HG02588 (cell line): ENCODE measurements around the gene NFATC2.

ENCODE experiments used
- ATAC-seq: cut with Tn5 transposase; IDR thresholded peaks from one replicate; pipeline ENCODE4 v1.9.1; 2021; ENCODE audit warnings: mild to moderate bottlenecking, moderate library complexity; ENCODE audit not compliant: unreplicated experiment

The NFATC2 gene

DNA sequence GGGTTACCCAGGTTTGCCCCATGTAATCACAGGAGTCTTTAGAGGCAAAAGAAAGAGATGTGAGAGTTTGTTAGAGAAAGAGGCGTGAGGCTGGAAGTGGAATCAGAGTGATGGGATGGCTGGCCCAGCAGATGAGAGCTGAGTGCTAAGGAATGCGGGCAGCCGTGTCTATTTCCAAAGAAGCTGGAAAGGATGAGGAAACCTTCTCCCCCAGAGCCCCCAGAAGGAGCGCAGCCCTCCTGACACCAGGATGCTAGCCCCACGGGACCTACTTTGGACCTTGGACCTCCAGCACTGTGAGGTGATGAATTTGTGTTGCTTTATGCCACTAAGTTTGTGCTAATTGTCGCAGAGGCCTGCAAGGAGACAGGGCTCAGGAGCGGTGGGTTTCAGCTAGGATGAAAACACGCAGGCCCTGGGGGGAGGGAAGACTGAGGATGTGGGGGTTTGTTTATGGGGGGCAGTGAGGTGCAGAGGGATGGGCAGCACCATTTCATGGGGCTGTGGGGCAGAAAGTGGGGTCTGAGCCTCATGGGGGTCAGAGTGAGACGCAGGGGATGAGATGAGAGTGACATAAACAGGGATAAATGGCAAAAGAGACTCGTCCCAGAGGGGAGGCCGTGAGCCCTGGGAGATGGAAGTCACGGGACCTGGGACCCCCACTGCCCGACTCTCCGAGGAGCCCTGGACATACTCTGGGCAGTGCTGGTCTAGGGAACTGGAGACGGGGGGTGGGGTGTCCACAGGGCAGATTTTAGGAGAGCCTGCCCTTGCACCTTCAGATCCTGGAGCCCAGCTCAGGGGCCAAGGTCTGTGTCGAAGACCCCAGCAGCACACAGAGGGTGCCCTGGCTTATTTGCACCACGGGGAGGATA lies 160.2 kb downstream of the NFATC2 start:
- ATAC-seq, result no peak

DNA sequence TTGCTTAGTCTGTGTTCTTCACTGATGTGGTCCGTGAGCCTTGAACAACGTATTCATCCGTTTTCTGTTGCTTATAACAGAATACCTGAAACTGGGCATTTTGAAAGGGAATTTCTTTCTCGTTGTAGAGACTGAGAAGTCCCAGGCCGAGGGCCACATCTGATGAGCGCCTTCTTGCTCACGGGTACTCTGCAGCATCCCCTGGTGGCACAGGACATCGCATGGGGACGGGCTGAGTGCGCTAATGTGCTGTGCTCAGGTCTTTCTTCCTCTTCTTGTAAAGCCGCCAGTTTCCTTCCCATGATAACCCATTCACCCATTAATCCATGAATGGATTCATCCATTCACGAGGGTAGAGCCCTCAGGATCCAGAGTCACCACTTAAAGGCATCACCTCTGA lies 161.0 kb downstream of the NFATC2 start:
- no peak for ATAC-seq

DNA sequence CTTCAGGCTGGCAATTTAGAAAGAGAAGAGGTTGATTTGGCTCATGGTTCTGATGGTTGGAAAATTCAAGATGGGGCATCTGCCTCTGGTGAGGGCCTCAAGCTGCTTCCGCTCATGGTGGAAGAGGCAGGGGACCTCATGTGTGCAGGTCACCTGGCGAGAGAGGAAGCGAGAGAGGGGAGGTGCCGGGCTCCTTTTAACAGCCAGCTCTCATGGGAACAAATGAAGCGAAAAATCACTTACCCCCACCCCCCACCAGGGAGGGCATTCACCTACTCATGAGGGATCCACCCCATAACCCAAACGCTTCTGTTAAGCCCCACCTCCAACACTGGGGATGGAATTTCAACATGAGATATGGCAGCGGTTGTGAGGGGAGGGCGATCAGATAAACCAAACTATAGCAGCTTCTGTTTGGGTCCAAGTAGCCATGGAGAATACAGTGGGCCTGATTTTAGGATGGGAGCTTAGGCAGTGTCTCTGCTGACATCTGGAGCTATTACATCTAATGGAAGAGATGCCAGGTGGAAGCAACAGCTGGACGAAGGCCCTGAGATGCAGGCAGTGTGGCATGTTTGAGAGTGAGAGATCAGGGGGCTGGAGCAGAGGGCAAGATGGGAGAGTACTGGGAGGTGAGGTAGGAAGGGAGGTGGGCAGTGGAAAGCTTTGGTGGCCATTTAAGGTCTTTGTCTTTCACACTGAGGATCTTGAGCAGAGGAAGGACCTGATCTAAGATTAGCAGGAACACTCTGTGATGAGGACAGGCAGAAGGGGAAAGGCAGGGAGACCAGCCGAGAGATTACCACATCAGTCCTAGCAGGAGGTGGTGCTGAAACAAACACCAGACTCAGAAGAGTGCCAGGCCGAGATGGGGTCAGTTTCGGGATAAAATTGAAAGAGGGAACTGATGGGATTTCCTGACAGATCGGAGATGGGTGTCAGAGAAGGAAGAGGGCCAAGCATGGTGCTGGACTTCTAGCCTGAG lies 161.8 kb downstream of the NFATC2 start:
- ATAC-seq, result no peak

DNA sequence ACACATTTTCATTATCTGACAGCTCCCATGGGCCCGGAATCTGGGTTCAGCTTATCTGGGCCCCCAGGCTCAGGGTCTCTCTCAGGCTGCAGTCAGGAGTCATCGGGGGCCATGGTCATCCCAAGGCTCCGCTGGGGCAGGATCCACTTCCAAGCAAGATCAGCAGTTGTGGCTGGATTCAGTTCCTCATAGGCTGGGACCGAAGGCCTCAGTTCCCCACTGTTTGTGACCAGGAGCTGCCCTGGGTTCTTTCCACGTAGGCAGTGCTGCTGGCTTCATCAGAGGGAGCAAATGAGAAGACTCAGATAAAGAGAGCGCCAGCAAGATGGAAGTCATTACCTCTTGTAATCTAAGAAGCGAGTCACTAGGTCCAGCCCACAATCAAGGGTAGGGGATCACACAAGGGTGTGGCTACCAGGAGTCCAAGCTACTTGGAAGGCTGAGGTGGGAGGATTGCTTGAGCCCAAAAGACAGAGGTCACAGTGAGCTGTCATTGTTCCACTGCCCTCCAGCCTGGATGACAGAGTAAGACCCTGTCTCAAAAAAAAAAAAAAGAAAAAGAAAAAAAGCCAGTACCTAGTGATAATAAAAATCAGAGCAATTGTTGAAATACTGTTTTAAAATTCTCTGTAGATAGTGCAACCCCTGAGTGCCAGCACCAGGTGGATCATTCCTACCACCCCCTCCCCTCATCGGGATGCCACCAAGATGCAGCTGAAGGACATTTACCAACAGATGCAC lies 162.7 kb downstream of the NFATC2 start:
- ATAC-seq, result no peak

DNA sequence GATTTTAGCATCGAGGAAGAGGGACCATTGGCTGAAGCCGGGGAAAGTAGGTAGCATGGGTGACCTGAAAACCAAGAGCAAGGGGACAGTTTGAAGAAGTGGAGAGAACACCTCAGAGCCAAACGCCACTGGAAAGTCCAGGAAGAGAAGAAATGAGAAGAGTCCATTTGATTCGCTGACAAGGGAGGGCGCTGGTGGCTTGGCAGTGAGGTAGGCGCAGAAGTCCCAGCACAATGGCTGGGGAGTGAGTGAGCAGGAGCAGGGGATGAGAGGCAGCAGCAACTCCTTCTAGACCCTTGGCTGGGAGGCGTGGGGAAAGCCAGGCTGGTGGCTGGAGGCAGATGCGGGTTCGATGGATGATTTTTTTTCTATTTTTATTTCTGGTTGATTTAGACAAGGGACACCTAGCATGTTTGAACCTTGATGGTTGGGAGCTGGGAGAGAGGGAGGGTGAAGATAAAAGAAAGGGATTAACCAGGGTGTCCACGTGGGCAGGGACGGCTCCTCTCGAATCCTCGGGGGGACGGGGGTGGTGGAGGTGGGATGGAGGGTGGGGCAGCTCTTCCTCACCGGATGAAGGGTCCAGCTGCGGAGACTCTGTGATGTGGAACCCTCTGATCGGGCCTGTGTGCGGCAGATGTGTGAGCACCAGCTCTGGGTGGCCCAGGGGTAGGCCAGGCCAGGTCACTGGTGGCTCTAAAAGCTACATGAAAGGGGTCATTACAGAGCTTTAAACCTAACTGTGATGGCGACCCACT lies 164.2 kb downstream of the NFATC2 start:
- no peak for ATAC-seq

DNA sequence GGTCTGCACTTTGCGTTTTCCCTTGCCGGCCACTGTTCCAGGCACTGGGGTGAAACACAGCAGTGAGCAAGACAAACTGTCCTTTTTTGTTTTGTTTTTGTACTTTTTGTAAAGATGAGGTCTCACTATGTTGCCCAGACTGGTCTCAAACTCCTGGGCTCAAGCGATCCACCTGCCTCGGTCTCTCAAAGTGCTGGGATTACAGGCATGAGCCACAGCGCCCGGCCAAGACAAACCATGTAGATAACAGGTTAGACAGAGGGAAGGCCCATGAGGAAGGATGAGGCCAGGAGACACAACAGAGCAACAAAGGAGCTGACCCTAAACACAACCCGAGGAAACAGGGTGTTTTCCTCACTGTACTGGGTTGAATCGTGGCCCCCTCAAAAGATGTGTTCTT lies 165.4 kb downstream of the NFATC2 start:
- no peak for ATAC-seq

DNA sequence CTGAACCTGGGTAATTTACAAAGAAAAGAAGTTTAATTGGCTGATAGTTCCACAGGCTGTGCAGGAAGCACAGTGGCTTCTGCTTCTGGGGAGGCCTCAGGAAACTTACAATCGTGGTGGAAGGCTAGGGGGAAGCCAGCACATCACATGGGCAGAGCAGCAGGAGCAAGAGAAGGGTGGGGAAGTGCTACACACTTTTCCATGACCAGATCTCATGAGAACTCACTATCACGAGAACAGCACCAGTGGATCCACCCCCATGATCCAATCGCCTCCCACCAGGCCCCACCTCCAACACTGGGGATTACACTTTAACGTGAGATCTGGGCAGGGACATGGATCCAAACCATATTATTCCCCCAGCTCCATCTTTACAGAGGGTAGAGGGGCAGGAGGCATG lies 166.4 kb downstream of the NFATC2 start:
- ATAC-seq, result no peak

DNA sequence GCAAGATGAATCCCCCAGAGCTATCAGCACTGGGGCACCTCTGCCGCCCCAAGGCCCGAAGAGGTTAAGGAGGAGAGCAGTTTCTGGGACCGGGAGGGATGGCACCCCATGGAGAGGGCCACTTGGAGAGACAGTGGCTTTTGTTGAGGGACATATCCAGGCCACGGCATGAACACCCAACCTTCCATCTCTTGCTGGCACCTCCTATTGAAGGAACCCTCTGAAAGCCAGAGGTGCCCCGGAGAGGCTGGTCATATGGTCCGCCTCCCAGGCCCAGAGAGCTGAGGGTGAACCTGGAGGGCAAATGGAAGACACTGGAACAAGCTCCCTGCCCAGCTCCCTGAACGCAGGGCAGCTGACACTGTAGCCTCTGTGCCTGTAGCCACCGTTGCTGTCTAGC lies 167.0 kb downstream of the NFATC2 start:
- ATAC-seq, result no peak

DNA sequence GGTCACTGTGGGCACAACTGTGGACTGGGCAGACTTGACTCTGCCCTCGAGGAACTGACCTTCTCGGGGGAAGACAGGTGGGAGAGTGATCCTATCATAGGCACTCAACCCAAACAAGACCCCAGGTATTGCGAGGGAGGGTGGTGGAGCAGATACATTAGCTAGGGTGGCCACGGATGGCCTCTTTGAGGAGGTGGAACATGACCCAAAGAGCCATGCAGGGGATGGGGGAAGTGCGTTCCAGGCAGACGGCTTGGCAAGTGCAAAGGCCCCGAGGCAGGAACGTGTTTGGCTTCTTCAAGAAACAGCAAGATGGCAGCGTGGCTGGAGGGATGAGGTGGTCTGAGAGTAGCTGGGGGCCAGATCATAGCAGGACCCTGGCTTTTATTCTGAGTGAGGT lies 167.6 kb downstream of the NFATC2 start:
- no peak for ATAC-seq

DNA sequence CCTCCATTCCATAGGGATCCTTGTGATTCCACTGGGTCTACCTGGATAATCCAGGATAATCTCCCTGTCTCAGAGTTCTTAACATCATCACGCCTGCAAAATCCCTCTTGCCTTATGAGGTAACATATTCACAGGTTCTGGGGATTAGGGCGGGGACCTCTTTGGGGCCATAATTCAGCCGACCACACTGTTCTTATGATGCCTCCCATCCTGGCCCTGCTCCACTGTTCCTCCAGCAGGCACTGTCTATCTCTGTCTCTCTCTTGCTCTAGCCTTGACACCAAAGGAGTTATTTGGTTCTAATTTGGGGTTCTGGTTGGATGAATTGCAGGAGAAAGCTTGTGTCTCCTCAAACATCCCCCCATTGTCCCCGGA lies 168.1 kb downstream of the NFATC2 start:
- no peak for ATAC-seq

DNA sequence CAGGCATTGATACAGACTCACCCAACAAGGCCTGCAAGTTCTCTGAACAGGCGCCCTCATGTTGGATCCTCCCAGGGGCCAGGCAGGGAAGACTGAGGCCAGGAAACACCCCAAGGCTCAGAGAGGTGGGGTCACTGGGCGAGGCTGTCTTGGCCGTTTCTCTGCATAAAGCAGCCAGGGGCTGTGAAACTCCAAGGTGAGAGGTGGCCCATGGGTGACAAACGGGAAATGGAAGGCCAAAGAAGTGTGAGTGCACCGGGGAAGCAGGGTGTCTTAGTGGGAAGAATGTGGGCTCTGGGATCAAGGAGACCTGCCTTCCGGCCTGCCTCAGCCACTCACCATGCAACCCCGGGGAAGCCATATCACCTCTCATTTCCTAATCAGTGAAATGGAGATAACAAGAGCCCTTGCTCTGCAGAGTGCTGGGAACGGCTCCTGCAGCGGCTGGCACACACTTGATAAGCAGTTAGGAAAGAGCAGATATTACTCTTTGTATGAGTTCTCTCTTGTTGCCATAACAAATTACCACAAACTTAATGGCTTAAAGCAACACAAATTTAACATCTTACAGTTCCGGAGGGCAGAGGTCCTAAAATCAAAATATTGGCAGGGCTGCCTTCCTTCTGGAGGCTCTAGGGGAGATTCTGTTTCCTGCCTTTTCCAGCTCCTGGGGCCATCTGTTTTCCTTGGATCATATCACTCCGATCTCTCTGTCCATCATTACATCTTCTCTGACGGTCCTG lies 168.6 kb downstream of the NFATC2 start:
- no peak for ATAC-seq

DNA sequence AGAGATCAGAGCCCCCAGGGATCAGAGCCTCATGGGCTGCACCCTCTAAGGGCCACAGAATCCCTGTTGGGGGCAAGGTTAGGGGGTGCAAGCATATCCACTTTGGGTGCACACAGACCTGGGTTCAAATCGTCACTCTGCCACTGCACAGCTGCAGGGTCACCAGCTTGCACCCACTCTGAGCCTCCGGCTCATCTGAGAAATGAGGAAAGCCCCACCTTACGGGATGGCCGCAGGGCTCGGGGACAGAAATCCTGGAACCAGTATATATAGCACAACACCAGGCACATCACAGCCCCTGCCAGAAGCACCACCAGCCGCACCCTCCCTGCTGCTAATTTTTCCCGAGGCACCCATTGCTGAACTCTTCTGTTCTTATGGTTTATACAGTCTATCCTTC lies 169.6 kb downstream of the NFATC2 start:
- ATAC-seq, result no peak

DNA sequence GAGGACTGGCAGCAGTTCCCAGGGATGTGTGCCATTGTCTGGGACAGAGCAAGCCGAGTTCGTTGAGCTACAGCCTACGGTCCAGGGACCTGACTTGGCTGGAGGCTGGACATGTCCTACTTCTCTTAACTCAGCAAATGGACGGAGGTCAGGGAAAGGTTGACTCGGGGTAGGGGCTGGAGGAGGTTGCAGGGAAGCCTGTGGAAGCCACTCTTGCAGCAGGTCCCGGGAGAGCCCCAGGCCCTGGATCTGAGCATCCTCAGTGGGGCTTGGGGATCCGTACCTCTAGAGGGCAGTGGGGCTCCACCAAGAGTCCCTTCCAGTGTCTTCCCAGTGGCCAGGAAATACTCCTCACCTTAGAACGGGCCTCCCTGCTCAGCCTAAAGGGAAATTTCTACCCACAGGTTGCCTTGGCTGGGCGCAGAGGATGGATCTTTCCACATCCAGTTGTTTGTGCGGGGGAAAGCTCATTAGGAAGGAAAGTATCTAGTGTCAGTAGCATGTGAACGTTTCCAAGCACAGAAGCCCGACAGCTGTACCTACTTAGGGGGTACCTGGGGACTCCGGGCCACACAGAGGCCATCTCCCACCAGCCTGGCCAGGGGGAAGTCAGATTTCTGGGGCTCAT lies 170.2 kb downstream of the NFATC2 start:
- ATAC-seq, result no peak

DNA sequence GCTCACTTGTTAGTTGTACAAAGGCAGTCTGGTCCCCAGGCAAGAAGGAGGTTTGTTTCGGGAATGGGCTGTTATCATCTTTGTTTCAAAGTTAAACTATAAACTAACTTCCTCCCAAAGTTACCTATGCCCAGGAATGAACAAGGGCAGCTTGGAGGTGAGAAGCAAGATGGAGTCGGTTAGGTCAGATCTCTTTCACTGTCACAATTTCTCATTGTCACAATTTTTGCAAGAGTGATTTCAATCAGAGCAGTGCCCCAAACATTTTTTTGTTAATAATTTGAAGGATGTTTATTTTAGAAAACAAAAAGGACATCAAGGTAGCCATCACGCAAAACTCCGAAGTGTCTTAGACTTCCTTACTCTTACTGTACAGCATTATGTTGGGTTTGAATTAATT lies 170.8 kb downstream of the NFATC2 start:
- no peak for ATAC-seq

DNA sequence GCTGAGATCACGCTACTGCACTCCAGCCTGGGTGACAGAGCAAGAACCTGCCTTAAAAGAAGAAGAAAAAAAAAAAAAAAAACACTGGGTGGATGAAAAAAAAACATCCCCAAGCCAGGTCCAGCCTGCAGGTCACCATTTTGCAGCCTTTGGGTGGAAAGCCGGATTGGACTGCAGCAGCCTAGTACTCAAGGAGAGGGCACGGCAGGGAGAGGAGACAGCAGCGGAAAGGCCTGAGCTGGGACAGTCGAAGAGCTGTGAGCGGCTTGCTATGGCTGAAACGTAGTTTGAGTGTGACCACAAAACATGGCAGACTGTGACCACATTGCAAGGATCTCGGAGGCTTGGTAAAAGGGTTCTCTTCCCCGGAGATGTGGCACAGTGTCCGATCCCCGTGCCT lies 173.0 kb downstream of the NFATC2 start:
- ATAC-seq, result no peak

DNA sequence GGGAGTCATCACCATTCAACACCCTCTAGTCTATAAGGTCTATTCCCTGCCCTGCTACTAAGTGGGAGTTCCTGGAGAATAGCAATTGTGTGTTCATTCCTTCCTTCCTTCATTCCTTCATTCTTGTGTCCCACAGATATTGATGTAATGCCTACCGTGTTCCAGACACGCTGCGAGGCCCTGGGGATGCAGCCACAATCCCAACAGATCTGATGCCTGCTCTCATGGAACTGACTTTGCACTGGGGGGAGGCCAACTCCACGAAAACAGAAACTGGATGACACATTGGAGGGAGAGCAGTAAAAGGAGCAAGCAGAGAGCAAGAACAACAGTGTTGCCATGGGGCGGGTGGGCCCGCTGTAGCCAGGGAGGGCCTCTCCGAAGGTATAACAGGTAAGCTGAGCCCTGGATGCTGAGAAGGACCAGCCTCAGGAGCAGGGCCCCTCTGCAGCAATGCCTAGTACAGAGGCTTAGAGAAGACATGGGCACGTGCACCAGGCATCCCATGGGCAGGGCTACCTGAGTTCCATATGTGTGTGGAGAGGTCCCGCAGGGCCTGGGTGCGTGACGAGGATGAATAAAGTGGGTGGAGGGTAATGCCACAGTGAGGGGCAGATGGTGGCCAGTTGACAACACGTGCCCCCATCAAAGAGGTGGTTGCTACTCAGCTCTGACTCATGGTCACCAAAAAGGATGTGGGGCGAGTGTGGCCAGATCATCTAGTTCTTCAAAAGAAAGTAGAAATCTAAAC lies 173.9 kb downstream of the NFATC2 start:
- no peak for ATAC-seq

DNA sequence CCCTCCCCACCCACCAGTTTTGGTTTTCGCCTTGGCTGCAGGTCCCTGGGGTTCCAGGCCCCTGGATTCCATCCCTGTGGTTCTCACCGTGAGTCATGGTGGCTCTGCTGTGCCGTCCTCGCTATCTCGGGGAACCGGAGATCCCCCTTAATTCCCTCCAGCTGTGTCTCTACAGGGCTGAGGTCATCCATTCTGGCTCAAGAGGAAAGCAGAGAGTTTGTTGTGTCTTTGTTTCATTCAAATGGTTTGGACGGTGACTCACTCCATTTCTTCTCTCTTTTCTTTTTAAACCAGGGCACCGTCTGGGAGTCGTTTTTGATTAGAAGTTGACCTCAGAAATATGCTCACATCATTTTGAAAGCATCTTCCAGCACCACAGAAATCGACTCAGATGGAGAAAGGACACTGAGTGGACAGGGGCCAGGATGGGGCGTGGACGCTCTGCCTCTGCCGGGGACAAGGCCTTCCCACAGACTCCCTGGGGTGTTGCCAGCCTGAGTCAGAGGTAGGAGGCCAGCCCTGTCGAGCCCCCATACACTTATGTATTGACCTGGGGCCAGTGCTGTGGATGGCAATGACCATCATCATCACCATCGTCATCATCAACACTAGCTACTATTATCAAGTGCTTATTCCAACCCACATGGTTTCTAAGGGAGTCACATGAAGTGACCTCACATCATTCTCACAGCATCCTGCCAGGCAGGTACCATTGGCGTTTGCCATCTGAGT lies 176.2 kb downstream of the NFATC2 start:
- no peak for ATAC-seq

DNA sequence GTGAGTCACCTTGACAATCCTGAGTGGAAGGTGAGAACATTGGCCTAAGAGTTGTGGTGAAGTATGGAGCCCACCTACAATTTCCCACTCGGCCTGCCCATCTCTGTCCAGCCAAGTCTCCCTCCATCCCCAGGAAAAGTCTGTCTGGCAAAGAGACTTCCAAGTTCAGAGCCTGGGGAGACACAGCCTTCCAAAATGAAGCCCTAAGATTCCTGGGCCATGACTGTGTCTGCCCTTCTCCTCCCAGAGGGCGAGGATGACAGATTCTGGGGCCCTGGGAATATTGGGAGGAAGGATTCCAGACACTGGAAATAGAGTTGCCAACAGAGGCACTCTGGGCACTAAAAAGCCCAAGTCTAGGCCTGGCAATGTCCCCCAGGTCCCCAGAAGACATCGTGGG lies 176.8 kb downstream of the NFATC2 start:
- no peak for ATAC-seq
